GM12878 (cell line): ENCODE results near the gene NR6A1. TPM values are rescaled to one million over a fixed set of nuclear protein-coding genes. Genes with fewer than 3 reads are reported as not detected.

Source experiments
- ATAC-seq: fragments of 200-7000 bp; cut with Tn5 transposase; 3 replicates; pipeline ENCODE4 v1.9.1; 2020; ENCODE audit warnings: mild to moderate bottlenecking, moderate library complexity
- BruUV-seq: library from RNA; stranded (reverse); fragments of 400-500 nt; replicated peaks from 2 replicates; lab custom pipeline; 2021; lab: Mats Ljungman, UMichigan
- CTCF ChIA-PET: fragments of 300-600 bp; sonication (Branson Sonifier 250); formaldehyde crosslinking; extraction: SDS; loops from one replicate; lab custom pipeline; 2021; ENCODE audit warnings: inconsistent platforms; lab: Yijun Ruan, JAX
- POLR2A ChIA-PET: fragments of 350-600 bp; formaldehyde crosslinking; extraction: SDS; loops from one replicate; lab custom pipeline; 2021; ENCODE audit warnings: inconsistent platforms; lab: Charles Lee
- RAD21 ChIA-PET: fragments of 300-600 bp; sonication (Branson Sonifier 250); formaldehyde crosslinking; loops from one replicate; lab custom pipeline; 2023; ENCODE audit warnings: antibody characterized with exemption; ENCODE audit not compliant: unreplicated experiment; lab: Charles Lee
- SMC1A ChIA-PET: fragments of 300-600 bp; sonication (Branson Sonifier 250); formaldehyde crosslinking; loops from one replicate; lab custom pipeline; 2023; ENCODE audit not compliant: unreplicated experiment, uncharacterized antibody; lab: Charles Lee
- DNase-seq: peaks from one replicate; pipeline ENCODE4 v3.0.0-alpha.2; 2011; ENCODE audit warnings: low read depth, low spot score
- FAIRE-seq: peaks from 3 replicates; lab custom pipeline; 2011; peaks lifted over from hg19 to GRCh38; lab: Jason Lieb, UNC
- H2AFZ ChIP-seq: 2 replicates; pipeline ENCODE4 v1.6.0; 2011; ENCODE audit warnings: low read depth, low read length, control low read depth; ENCODE audit not compliant: control insufficient read depth
- H3K27ac ChIP-seq: 2 replicates; pipeline ENCODE4 v1.5.1; 2011; ENCODE audit warnings: control low read depth; ENCODE audit not compliant: control insufficient read depth, insufficient read depth
- H3K27me3 ChIP-seq, 2 experiments: replicated peaks in 1 of 2; 2 replicates each; pipeline versions ENCODE4 v1.6.0 to v1.6.1; 2011; ENCODE audit warnings: low read length in 1 of 2; ENCODE audit not compliant: control insufficient read depth in 2 of 2, insufficient read depth in 2 of 2
- H3K36me3 ChIP-seq, 2 experiments: 2 replicates each; pipeline ENCODE4 v1.5.1; 2011; ENCODE audit warnings: low read length in 1 of 2; ENCODE audit not compliant: control insufficient read depth in 2 of 2, insufficient read depth in 2 of 2
- H3K4me1 ChIP-seq: 2 replicates; pipeline ENCODE4 v1.6.1; 2011; ENCODE audit warnings: mild to moderate bottlenecking, low read length, moderate library complexity, mixed read lengths; ENCODE audit not compliant: control insufficient read depth, insufficient read depth
- H3K4me2 ChIP-seq: 2 replicates; pipeline ENCODE4 v1.6.0; 2011; ENCODE audit warnings: control low read depth; ENCODE audit not compliant: control insufficient read depth, insufficient read depth
- H3K4me3 ChIP-seq: fragments of 200-600 bp; sonication (generic); 2 replicates; pipeline ENCODE4 v1.5.1; 2016
- H3K79me2 ChIP-seq: 2 replicates; pipeline ENCODE4 v1.6.0; 2011; ENCODE audit warnings: low read length; ENCODE audit not compliant: control insufficient read depth, insufficient read depth
- H3K9ac ChIP-seq: 2 replicates; pipeline ENCODE4 v1.8.0; 2011; ENCODE audit warnings: low read length, control low read depth, mixed read lengths; ENCODE audit not compliant: control insufficient read depth, insufficient read depth
- H3K9me3 ChIP-seq: replicated peaks from 3 replicates; pipeline ENCODE4 v1.5.1; 2011; ENCODE audit warnings: mild to moderate bottlenecking, low read length; ENCODE audit not compliant: control insufficient read depth, insufficient read depth
- H4K20me1 ChIP-seq: 2 replicates; pipeline ENCODE4 v1.6.0; 2011; ENCODE audit not compliant: control insufficient read depth, insufficient read depth
- BCLAF1 ChIP-seq: fragments of 450-650 bp; IDR thresholded peaks from 2 replicates; pipeline ENCODE4 v1.6.1; 2017; ENCODE audit warnings: antibody characterized with exemption, mild to moderate bottlenecking, moderate library complexity
- BRCA1 ChIP-seq: IDR thresholded peaks from 2 replicates; pipeline ENCODE4 v1.6.1; 2011; ENCODE audit warnings: low read depth, low read length, improper control_type of control experiment
- CBFB ChIP-seq: IDR thresholded peaks from 2 replicates; pipeline ENCODE4 v1.6.1; 2016; ENCODE audit warnings: antibody characterized with exemption, low read depth
- CBX5 ChIP-seq: sonication (generic); IDR thresholded peaks from 2 replicates; pipeline ENCODE4 v1.6.1; 2016; ENCODE audit warnings: low read depth, moderate library complexity, mild to moderate bottlenecking, inconsistent platforms
- CEBPB ChIP-seq, 2 experiments: fragments of 150-350 bp in 1 of 2; IDR thresholded peaks; 2 replicates each; pipeline ENCODE4 v1.6.1; 2012 to 2014; ENCODE audit warnings: low read depth in 2 of 2, low read length in 2 of 2, borderline replicate concordance in 1 of 2, inconsistent platforms in 1 of 2
- CREB1 ChIP-seq: IDR thresholded peaks from 2 replicates; pipeline ENCODE4 v1.6.1; 2012; ENCODE audit warnings: low read depth, mild to moderate bottlenecking, inconsistent platforms
- EED ChIP-seq: sonication (generic); IDR thresholded peaks from 2 replicates; pipeline ENCODE4 v1.6.1; 2016; ENCODE audit warnings: antibody characterized with exemption, low read depth
- HDAC6 ChIP-seq: fragments of 200-600 bp; sonication (generic); IDR thresholded peaks from one replicate; pipeline ENCODE4 v1.8.0; 2017; ENCODE audit warnings: antibody characterized with exemption; ENCODE audit not compliant: unreplicated experiment
- IKZF1 ChIP-seq: fragments of 450-650 bp; conservative IDR thresholded peaks from 2 replicates; pipeline ENCODE4 v1.6.1; 2017; ENCODE audit warnings: antibody characterized with exemption, mild to moderate bottlenecking
- IRF3 ChIP-seq: fragments of 450-650 bp; IDR thresholded peaks from 2 replicates; pipeline ENCODE4 v1.6.1; 2014; ENCODE audit warnings: mild to moderate bottlenecking
- JUNB ChIP-seq: IDR thresholded peaks from 2 replicates; pipeline ENCODE4 v1.6.1; 2016; ENCODE audit warnings: antibody characterized with exemption, mild to moderate bottlenecking
- SMAD5 ChIP-seq: IDR thresholded peaks from 2 replicates; pipeline ENCODE4 v1.6.1; 2016; ENCODE audit warnings: antibody characterized with exemption, low read depth
- SMC3 ChIP-seq: IDR thresholded peaks from 2 replicates; pipeline ENCODE4 v1.6.1; 2011; ENCODE audit warnings: low read length, improper control_type of control experiment, borderline replicate concordance
- SUZ12 ChIP-seq: fragments of 200-600 bp; sonication (generic); IDR thresholded peaks from one replicate; pipeline ENCODE4 v1.6.1; 2018; ENCODE audit warnings: antibody characterized with exemption, mild to moderate bottlenecking; ENCODE audit not compliant: unreplicated experiment
- TARDBP ChIP-seq: IDR thresholded peaks from 2 replicates; pipeline ENCODE4 v1.6.1; 2016; ENCODE audit warnings: borderline replicate concordance
- TCF7 ChIP-seq: IDR thresholded peaks from 2 replicates; pipeline ENCODE4 v1.6.1; 2014; ENCODE audit warnings: antibody characterized with exemption, borderline replicate concordance
- WGBS: methylation state at CpG from one replicate; pipeline ENCODE4 v1.1.6; 2016; ENCODE audit warnings: low lambda C conversion rate; ENCODE audit not compliant: insufficient replicate concordance, insufficient coverage; ENCODE audit errors: missing lambda C conversion rate; 5-methylcytosine and 5-hydroxymethylcytosine counted together
- in situ Hi-C: fragments of 300-500 bp; cut with MboI; formaldehyde crosslinking; loops from 9 replicates; pipeline ENCODE4 v1.14.3; 2018; ENCODE audit warnings: mixed read lengths
- intact Hi-C: fragments of 100-400 bp; cut with micrococcal nuclease; formaldehyde crosslinking; loops from one replicate; pipeline ENCODE4 v1.14.2; 2022; ENCODE audit not compliant: unreplicated experiment
- polyA plus RNA-seq, 11 experiments: library from polyadenylated mRNA; depleted of rRNA in 4 of 11; unstranded in 6 of 11; stranded (reverse) in 5 of 11; fragments of >200 nt; fragmentation: Nextera tagmentation in 4 of 11; fragmentation: Illumina TruSeq in 1 of 11; extraction: Ambion mirVana in 4 of 11; extraction: Trizol in 1 of 11; gene quantifications; 1 replicate in 1 of 11; 2 replicates in 10 of 11; pipeline versions ENCODE4 v1.2.1 to v1.2.3, GENCODE V29; 2011 to 2016; ENCODE audit warnings: inconsistent platforms in 2 of 11, missing spikeins in 2 of 11, low read depth in 1 of 11
- total RNA-seq, 4 experiments: library from RNA; depleted of rRNA in 3 of 4; stranded (reverse); fragments of >200 nt in 3 of 4; fragmentation: Illumina TruSeq in 1 of 4; extraction: Trizol in 1 of 4; gene quantifications; 2 replicates each; pipeline versions ENCODE4 v1.2.1 to v1.2.3, GENCODE V29; 2013 to 2021
- TF ChIP-seq, protein P1 (sequence below): fragments of 450-650 bp; IDR thresholded peaks from 2 replicates; pipeline ENCODE4 v1.6.1; 2017; ENCODE audit warnings: mild to moderate bottlenecking, moderate library complexity

The NR6A1 gene
- total and polyA plus RNA-seq, 10 of the 15 experiments (the other 5 are each of a cell fraction or from before 2014, with no cell fraction given), result 1.2 to 9.2 (median 4.6) TPM

DNA sequence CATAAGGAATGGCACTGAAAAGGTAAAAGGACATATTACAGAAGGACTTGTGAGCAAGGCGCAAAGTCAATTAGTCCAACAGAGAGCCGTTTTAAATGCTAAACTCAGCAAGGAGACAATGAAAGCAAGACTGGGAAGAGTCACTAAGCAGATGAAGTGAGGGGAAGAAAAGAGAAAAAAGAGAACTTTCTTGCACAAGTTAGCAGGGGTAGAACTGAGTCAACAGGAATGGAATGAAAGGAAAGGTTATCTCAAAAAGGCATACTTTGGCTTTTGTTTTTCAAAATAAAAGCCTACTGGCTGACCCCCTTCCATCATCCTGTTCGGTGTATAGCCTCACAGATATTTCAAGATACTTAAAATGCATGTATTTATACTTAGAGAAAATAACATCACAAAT lies 75.0 kb downstream of the NR6A1 start:
- H3K36me3 ChIP-seq, result peaks cover 0 to 3% of the 10 kb centered on the region in 2 experiments; a peak in 1 of 4 replicates
- ChIA-PET POLR2A (interaction anchor here (0.6 kb wide), 1 partner anchor 71 kb away, joined by 5 read pairs; no protein-coding TSS in a partner anchor), RAD21 (no interaction called here), CTCF (no interaction called here), SMC1A (interaction anchor here (0.6 kb wide), 1 partner anchor 43 kb away, joined by 4 read pairs; no protein-coding TSS in a partner anchor)
- no peaks in the 10 kb centered on the region for H3K9me3 ChIP-seq
- H2AFZ ChIP-seq, result no peak overlapping the region
- H3K4me1 ChIP-seq, result no peaks in the 10 kb centered on the region
- H3K4me3 ChIP-seq, result no peak overlapping the region
- in situ Hi-C loops (no loop called here), intact Hi-C loops (no loop called here)
- no TSS peak for BruUV-seq
- ATAC-seq (no peak), DNase-seq (no peak), FAIRE-seq (no peak)
- H3K79me2 ChIP-seq, result peaks cover 2% of the 10 kb centered on the region; the same call in 1 of the 2 replicates
- no peak overlapping the region for H3K4me2 ChIP-seq
- no peaks in the 10 kb centered on the region for H3K27me3 ChIP-seq
- H3K27ac ChIP-seq, result no peak overlapping the region
- WGBS, result 69% methylated on average over 3 of the region's 3 CpGs
- no peaks in the 10 kb centered on the region for H4K20me1 ChIP-seq
- no peak overlapping the region for H3K9ac ChIP-seq
- TF ChIP-seq TCF7 (no peak), CREB1 (no peak), HDAC6 (no peak), CEBPB (IDR thresholded peaks at IDR 0.05; ENCODE audit: borderline replicate concordance in 1 of 2, low read depth in 2 of 2, low read length in 2 of 2) (no peak), BCLAF1 (no peak), EED (no peak), BRCA1 (no peak), JUNB (no peak), IRF3 (no peak), SUZ12 (no peak), CBFB (no peak), IKZF1 (no peak), SMAD5 (no peak), SMC3 (no peak), TARDBP (no peak), CBX5 (no peak)
- TF ChIP-seq, protein P1, sequence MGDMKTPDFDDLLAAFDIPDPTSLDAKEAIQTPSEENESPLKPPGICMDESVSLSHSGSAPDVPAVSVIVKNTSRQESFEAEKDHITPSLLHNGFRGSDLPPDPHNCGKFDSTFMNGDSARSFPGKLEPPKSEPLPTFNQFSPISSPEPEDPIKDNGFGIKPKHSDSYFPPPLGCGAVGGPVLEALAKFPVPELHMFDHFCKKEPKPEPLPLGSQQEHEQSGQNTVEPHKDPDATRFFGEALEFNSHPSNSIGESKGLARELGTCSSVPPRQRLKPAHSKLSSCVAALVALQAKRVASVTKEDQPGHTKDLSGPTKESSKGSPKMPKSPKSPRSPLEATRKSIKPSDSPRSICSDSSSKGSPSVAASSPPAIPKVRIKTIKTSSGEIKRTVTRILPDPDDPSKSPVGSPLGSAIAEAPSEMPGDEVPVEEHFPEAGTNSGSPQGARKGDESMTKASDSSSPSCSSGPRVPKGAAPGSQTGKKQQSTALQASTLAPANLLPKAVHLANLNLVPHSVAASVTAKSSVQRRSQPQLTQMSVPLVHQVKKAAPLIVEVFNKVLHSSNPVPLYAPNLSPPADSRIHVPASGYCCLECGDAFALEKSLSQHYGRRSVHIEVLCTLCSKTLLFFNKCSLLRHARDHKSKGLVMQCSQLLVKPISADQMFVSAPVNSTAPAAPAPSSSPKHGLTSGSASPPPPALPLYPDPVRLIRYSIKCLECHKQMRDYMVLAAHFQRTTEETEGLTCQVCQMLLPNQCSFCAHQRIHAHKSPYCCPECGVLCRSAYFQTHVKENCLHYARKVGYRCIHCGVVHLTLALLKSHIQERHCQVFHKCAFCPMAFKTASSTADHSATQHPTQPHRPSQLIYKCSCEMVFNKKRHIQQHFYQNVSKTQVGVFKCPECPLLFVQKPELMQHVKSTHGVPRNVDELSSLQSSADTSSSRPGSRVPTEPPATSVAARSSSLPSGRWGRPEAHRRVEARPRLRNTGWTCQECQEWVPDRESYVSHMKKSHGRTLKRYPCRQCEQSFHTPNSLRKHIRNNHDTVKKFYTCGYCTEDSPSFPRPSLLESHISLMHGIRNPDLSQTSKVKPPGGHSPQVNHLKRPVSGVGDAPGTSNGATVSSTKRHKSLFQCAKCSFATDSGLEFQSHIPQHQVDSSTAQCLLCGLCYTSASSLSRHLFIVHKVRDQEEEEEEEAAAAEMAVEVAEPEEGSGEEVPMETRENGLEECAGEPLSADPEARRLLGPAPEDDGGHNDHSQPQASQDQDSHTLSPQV, result no peak
